NCI-H2029 (cell line): ENCODE data around the gene UBE3B.

Source experiments
- DNase-seq: peaks from one replicate; lab custom pipeline; 2025; lab: John Stamatoyannopoulos, UW

UBE3B gene

DNA sequence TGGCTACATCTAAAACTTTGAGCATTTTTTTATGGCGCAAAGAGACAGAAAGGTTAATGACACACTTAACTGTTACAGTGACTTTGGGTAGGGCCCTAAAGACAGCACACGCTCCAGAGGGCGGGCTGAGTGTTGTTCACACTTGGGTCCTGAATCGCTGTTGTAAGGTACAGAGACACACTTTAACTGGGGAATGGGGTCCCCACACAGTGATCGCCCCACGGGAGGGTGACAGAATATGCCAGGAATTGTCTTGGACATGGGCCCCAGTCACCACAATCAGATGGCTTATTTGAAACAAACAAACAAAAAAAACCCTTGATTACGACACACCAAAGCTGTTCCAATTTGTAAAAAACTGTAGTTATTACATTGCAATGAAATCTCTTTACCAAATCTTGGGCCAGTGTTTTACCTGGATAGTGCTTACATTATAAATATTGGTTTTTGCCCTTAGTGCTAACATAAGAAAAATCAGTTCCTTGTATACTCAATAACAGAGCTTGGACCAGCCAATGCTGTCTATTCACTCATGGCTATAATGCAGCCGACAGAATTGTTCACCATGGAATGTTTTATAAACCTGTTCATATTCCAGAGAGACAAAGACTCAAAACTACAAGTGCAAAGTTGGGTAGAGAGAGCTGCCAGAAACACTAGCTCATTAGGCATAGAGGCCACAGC, 28.6 kb upstream of the UBE3B start:
- DNase-seq, result no peak

DNA sequence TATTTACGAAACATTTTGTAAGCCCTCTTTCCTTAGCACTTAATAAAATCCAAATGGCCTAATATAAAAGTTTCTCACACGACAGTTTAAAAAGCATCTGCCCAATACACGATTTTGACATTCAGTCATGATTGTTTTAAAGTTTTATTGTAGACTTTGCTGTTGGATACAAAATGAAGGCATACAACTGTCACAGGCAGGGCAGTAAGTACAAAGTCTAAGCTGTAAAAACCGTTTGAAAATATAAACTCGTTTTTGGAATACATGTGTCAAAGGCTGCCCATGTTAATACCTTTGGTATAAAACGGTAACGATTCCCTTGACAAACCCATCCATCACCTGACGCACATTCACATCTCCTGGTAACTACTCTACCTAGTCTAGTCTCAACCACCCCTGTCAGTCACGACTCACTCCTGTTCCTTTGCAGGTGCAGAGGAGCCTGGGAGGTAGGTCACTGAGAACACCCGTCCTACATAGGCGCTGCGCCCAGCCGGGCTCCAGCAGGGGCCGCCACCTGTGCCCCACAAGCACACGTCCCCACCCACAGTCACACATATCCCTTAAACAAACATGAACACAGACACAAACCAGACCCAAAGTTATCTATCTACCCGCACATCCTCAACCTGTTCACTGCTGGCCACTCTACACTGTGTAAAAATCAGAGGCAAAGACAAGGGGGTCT, 27.4 kb upstream of the UBE3B start:
- no peak for DNase-seq

DNA sequence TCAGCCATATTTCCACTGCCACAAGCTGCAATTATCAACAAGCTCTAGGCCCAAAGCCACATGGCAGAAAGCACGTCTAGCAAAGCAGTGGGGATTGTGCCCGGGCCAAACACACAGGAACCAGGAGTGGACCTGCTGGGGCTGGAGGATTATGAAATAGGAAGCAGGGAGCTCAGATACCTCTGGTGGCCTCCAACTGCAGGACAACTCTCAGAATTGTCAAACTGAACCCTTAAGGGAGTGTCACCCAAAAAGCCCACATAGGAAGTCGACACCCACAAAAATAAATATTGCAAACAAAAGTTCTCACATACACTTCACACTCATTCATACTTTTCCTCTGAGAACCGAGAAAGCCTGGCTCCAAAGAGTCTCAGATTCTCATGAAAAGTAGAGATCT, 26.5 kb upstream of the UBE3B start:
- no peak for DNase-seq

DNA sequence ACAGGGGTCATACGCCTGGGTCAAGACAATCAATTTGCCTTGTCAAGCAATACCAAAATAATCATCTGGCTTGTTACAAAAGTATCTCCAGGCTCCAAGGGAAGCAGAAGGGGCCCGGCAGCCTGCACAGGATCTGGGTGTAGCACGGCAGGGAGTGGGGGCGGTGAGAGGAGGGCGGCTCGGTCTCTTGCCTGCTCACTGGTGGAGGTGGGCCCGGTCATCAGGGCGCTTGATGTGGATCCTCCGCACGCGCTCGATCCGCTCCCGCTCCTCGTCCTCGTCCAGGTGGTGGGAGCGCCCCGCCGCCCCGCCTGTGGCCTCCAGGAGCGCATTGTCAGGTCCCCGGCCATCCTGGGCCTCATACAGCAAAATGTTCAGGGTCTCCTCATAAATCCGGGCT, 26.0 kb upstream of the UBE3B start:
- no peak for DNase-seq

DNA sequence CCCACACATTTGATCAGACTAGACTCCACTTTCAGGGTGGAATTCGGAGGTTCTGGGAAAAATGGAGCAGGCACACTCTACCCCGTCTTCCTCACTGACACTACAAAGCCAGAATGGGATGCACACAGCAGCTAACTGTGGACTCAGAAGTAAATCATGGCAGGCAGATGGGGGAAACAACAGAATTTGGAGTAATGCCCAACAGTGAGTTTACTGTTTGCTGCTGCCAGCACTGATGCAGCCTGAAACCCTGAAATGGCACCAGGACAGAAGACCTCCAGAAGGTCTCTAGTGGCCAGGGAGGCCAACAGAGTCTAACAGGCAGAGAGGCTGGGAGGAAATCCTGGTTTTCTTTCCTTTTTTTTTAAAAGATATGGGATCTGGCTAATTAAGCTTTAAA, 24.9 kb upstream of the UBE3B start:
- no peak for DNase-seq

DNA sequence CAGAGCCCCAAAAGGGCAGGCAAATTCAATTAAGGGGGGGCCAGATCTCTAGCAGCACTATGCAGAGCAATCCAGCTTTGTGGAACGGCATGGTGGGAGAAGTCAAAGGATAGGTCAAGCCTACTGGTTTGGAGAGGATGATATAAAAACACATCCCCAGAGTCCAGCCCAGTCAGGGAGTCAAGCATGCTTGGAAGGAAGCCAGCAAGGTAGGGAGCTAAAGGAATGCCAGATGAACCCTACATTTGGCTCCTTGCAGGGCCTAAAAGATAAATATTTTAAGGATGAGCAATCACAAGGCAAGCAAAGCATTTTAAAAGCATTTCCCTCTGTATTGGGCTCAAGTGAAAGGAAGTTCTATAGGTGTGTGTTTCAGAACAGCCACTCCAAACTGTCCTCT, 21.7 kb upstream of the UBE3B start:
- no peak for DNase-seq

DNA sequence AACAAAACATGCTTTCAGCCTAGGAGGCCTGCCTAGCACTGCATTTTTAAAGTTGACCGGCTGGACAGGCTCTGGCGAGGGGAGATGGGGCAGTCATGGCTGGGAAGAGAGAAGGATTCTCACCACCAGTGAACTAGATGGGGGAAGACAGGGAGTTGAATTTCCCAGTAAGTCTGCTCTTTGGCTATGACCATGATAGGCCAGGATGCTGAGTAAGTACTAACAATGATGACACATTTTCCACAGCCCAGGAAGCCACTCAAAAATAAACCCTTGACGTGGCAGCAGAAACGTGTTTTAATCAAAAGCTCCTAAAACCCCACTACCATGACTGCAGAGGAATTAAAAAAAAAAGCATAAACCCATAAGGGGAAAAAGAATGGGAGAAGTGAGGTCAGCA, 19.3 kb upstream of the UBE3B start:
- no peak for DNase-seq

DNA sequence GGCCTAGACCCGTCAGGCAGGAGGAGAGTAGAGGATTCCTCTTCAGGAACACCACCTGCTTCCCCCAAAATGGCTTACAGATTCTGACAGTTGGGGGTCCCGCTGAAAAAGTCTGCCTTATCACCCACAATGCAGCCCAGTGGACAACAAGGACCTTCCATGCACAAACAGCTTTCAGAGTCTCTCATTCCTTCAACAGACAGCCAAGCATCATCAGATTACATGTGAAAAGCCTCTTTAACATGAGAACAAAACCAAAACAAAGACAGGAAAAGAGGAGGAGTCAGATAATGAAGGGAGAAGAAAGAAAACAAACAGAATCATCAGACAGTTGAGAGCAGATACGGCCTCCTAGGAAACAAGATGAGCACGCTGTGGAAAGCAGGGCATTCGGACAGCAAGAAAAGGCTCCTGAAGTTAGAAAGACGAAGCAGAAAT, 18.6 kb upstream of the UBE3B start:
- peak; percentile 67 for DNase-seq

DNA sequence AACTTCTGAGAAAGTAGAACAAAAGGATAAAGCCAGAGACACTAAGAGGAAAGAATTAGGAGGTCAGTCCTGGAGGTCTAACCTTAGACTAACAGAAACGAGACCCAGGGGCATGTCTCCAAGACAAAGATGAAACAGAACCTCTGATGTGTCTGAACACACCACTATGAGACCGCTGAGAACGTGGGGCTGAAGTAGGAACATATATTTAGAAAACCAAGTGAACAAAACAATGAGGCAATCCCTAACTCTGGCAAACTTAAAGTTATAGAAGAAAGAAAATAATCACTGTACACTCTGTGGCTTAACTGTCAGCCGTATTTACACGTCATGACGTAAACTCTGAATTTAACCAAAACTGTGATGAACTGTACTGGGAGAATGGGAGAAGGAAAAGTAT, 18.2 kb upstream of the UBE3B start:
- no peak for DNase-seq

DNA sequence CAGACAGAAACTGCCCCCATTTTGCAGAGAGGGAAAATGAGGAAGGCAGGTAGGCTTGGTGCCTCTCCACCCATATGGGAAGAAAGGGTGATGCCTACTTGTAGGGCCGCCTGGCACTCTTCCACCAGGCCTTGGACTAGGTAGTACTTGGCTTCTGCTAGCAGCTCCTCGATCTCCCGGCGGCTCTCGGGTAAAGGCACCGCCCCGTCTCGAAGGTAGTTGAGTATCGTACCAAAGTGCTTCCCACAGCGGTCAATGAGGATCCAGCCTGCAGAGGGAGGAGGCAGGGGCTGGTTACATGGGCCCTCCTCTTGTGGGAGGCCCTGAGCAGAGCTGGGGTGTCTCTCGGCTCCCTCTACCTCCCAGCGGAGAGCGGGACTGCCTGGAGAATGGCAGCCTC, 16.9 kb upstream of the UBE3B start:
- DNase-seq, result no peak

DNA sequence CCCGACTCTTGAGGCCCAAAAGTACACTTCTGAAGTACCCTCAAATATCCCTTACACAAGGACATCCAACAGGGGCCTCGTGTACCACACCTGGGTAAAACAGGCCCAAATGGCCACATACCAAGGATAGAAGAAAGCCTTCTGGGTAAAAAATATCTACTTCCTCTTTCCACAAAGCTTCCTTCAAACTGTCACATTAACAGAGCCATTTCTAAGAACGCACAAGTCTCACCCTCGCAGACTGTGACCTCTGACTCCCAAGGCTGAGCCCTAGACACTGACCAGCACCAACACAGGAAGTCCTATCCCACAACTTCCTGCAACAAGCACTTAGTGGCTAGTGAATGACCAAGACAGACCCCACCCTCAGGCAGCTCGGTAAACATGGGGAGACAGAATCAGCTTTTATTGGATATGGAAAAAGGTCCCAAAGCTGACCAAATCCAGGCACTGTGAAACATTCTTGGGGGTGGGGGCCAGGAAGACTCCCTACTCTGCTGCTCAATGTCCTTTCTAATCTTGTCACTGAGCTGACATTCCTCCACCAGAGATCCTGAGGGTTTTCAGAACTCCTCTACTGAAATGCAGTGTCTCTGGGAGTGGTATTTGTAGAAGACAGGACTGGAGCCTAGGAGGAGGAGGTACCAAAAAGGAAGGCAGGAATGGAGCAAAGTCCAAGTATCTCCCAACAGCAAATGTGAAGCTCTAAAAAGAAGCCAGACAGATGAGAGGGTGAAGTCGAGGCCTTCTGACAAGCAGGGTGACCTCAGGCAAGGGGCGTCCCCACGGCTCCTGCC, 16.2 kb upstream of the UBE3B start:
- no peak for DNase-seq

DNA sequence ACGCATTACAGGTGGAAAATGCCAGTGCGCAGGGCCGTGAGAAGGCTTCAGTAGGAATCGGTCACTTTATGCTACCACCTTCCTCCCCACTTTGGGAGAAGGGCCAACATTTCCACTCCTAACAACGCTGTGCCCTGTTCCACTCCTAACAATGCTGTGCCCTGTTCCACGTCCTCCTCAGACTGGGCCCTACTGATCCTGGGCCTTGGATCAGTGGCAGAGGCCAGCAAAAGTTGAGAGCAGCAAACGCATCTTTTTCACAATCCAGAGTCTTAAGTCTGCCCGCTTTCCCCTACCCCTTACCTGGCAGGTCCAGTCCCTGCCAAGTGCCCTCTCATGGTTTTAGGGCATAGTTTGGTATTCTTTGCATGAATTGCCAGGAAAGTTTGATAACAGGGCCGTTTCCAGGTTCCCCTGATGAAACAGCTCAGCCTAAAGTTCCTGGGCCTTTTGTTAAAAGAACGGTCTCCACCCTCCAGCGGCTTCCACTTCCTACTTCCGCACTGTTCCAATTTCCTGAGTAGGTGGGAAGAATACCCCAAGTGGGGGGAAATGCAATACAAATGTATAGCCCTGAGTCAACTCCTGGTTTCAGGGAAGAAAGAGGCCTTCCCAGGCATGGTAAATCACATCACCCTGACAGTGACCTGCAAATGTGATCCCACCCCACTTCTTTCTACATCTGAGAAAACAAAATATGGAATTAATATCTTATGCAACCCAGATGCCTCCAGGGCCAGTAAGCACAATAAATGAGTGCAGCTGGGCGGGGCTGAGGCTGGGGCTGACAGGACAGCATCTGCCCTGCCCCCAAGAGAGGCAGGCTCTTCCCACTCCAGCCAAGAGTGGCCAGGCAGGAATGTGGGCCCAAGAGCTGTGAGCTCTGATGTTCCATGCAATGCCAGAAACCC, 15.3 kb upstream of the UBE3B start:
- DNase-seq, result no peak

DNA sequence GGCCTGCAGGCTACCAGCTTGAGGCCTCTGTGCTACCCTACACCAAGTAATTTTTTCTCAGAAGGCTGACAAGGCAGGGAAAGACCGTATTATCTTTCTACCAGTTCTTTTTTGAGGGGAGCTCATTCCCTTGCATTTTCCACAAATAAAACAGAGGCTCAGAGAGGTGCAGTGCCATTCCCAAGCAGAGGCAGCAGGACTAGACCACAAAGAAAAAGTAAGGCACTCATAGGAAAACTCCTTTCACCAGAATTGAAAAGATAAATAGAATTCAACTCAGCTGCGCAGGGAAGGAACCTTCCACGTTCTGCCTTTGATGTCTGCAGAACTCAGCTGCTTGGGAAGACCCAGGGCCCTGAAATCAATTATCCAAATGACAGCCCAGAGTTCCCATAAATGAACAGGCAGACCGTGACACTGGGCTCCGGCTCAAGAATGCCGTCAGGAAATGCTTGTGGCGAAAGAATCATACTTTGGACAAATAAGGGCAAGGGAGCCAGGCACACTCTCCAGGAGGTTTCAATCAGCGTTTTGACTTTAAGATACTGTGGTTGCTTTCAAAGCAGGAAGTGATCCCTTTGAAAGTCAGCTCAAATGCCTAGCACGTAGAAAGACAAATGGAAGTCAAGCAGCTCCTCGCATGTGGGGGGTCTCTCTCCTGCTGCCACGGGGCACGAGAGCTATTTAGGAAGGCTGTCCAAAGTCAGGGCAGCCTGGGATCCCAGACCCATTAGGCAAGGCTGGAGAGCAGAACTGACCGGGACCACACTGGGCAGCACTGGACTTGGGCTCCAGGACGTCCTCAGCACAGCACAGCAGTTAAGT, 14.4 kb upstream of the UBE3B start:
- peak; percentile 26 for DNase-seq

DNA sequence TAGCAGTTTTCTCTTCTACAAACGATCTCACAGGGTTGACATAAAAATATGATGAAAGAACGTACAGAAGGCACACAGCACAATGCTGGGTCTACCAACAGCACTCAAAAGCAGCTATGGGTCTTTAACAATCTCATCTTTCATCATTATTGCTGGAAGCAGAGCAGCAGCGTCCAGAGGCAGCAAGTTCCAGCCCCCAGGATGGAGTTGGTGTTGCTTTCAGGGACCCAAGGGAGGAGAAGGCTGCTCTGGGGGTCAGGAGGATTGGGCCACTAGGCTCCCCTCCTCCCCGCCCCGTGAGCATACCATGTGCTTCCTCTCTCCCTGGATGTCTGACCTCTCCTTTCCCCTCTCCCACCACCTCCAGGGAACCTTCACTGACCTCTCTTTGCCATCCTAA, 13.7 kb upstream of the UBE3B start:
- no peak for DNase-seq

DNA sequence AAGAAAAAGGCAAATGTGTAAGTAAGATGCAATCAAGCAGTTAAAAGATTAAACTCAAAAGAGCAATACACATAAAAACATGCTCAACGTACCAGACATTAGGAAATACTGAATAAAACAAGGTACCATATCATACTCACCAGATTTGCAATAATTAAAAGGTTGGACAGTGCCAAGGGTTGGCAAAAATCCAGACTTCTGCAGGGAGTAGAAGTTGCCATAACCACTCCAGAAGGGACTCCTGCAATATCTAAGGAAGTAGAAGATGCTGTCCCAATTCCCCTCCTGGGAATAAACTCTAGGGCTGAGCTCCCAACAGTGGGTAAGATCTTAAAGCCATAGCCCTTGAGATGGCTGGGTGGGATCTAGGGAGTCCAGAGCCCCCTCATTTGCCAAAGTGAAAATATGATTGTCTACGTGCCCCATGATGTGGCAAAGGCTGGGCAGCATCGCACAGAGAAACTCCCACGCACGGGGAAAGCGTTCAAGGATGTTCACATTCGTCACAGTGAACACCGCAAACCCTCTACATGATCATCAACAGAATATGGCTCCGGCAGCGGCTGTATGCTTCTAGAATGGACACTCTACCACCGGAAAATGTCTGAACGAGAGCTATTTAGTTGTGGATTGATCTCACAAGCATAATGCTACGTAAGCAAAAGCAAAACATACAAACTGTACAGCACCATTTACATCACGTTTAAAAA, 12.6 kb upstream of the UBE3B start:
- DNase-seq, result no peak

DNA sequence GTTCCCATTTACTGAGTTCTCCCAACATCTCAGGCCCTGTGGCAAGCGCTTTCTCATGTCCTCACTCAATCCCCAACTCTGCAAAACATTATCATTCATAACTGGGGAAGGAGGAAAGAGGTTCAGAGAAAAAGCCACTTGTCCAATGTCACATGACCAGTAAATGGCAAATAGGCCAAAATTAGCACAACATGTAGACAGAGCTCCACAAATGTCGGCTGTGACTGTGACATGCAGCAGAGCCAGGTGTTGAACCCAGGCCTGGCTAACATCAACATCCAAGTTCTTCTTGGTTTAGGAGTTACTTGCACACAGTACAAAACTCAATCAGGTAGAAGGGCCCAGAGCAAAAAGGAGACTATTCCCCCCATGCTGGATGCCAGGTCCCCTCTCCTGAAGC, 11.1 kb upstream of the UBE3B start:
- no peak for DNase-seq

DNA sequence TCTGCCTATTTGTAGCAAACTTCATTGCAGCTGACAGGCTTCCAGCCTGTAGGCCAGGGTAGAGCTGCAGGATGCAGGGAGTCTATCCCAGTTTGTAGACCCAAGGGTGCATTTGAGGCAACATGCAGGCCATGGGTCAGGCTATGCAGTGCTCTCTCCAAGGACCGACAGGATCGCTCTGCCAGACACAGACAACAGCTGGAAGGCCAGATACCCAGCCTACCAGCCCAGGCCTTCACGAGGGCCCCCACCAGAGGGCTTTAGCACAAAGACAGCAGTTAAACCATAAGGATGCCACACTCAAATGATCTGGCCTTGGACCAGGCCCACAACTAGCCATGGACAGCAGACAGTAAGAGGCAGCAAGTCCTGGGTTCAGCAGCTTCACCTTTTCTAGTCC, 10.6 kb upstream of the UBE3B start:
- no peak for DNase-seq

DNA sequence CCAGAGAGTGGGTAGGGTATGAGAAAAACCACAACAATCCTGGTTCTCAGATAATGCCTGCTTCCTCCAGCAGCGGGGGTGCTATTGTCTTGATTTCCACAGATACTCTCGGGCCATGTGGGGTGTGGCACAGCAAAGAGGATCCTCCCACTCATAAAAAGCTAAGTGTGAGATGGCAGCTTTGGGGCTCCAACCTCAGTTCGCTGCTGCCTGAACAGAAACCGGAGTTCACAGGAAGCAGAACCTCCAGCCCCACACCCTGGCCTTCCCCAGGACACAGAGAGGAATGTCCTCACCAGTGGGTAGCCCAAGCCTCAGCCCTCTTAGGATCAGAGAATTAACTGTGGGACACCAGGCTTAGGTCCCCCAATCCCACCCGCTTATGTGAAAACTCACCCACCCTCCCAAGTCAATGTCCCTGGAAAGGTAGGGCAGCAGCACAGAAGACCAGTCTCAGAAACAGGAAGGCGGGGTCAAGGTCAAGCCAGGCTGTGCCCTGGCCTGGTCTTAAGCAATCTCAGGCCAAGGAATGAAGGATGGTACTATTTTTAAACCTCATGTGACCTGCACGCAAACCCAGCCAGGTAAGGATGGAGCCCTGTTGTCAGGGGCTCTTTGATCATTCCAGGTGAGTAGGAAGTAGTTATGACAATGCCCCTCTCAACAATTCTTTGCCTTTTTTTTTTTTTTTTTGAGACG, 9.3 kb upstream of the UBE3B start:
- no peak for DNase-seq

DNA sequence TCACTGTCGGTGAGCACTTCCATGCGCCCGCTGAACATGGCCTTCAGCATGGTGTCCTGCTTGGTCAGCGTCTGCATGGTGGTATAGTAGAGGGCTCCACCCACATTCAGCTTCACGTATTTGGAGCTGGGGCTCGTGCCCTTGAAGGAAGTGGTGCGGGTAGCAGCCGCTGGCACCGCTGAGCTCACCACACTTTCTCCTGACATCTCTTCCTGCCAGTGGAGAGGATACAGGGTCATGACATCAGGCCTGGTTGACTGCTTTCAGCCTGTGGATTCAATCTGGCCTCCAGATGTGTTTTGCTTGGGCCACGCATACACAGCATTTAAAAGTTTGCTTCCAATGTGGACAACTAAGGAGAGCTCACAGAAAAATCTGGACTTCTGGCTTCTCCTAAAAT, 7.9 kb upstream of the UBE3B start:
- no peak for DNase-seq

DNA sequence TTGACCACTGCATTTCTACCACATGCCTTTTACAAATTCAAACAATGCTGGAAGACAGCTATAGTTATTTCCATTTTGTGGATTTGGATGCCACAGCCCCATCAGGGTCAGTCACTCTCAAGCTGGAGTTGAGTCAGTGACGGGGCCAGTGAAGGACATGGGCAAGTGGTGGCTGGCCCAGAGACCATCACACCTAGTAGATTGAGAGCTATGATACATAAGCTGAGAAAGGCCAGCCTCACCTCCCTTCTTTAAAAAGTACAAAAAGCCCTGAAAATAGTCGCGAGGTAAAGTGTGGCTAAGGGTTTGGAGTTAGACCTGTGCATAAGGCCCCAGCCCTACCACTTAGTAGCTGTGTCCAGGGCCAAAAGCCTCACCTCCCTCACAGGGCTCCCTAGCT, 4.4 kb upstream of the UBE3B start:
- DNase-seq, result no peak
